Measurements from ENCODE around the gene SP6.

The SP6 gene

GRCh38 chr17:47840001-47840741 lies 10.8 kb downstream of the SP6 start:
- Histone ChIP-seq H3K4me3 (ENCODE audit: low read depth in 1 of 2, low read length in 1 of 2) (peak overlapping the region; percentile 78 to 89), H3K9me3 (no peaks in the 10 kb centered on the region), H3K27ac (peak overlapping the region; percentile 45), H3K36me3 (peaks cover 29% of the 10 kb centered on the region), H3K4me1 (ENCODE audit: control insufficient read depth in 1 of 2, insufficient read depth in 1 of 2, low read depth in 1 of 2, low read length in 1 of 2) (peaks cover 12% of the 10 kb centered on the region in 2 experiments), H3K27me3 (peaks cover 22% of the 10 kb centered on the region)
- TF ChIP-seq, protein P1, sequence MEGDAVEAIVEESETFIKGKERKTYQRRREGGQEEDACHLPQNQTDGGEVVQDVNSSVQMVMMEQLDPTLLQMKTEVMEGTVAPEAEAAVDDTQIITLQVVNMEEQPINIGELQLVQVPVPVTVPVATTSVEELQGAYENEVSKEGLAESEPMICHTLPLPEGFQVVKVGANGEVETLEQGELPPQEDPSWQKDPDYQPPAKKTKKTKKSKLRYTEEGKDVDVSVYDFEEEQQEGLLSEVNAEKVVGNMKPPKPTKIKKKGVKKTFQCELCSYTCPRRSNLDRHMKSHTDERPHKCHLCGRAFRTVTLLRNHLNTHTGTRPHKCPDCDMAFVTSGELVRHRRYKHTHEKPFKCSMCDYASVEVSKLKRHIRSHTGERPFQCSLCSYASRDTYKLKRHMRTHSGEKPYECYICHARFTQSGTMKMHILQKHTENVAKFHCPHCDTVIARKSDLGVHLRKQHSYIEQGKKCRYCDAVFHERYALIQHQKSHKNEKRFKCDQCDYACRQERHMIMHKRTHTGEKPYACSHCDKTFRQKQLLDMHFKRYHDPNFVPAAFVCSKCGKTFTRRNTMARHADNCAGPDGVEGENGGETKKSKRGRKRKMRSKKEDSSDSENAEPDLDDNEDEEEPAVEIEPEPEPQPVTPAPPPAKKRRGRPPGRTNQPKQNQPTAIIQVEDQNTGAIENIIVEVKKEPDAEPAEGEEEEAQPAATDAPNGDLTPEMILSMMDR (IDR thresholded peaks at IDR 0.05): no peak

GRCh38 chr17:47839071-47839470 lies 11.9 kb downstream of the SP6 start:
- H3K4me1 ChIP-seq (ENCODE audit: control insufficient read depth in 1 of 2, insufficient read depth in 1 of 2, low read depth in 1 of 2, low read length in 1 of 2): peaks cover 12% of the 10 kb centered on the region in 2 experiments
- TF ChIP-seq, protein P1 (IDR thresholded peaks at IDR 0.05): no peak

GRCh38 chr17:47838636-47839035 lies 12.3 kb downstream of the SP6 start:
- Histone ChIP-seq H3K4me1 (ENCODE audit: control insufficient read depth in 1 of 2, insufficient read depth in 1 of 2, low read depth in 1 of 2, low read length in 1 of 2) (peaks cover 12% of the 10 kb centered on the region in 2 experiments), H3K27me3 (peaks cover 7% of the 10 kb centered on the region), H3K9me3 (no peaks in the 10 kb centered on the region), H3K4me3 (ENCODE audit: low read depth in 1 of 2, low read length in 1 of 2) (no peak overlapping the region), H3K27ac (no peak overlapping the region), H3K36me3 (peaks cover 29% of the 10 kb centered on the region)
- TF ChIP-seq, protein P1 (IDR thresholded peaks at IDR 0.05): no peak

More at GRCh38 chr17:47839071-47839470, 11.9 kb downstream of the SP6 start:
- H3K27me3 ChIP-seq: peaks cover 11% of the 10 kb centered on the region
- no peak overlapping the region for H3K4me3 ChIP-seq (ENCODE audit: low read depth in 1 of 2, low read length in 1 of 2)
- no peak overlapping the region for H3K27ac ChIP-seq
- H3K36me3 ChIP-seq: peaks cover 29% of the 10 kb centered on the region
- no peaks in the 10 kb centered on the region for H3K9me3 ChIP-seq

- TF ChIP-seq, protein P1 (IDR thresholded peaks at IDR 0.05): no peak
- Histone ChIP-seq H3K9me3 (no peaks in the 10 kb centered on the region), H3K4me3 (ENCODE audit: low read depth in 1 of 2, low read length in 1 of 2) (no peak overlapping the region), H3K4me1 (ENCODE audit: control insufficient read depth in 1 of 2, insufficient read depth in 1 of 2, low read depth in 1 of 2, low read length in 1 of 2) (peaks cover 12 to 16% of the 10 kb centered on the region in 2 experiments), H3K27me3 (no peaks in the 10 kb centered on the region), H3K36me3 (peaks cover 29% of the 10 kb centered on the region), H3K27ac (no peak overlapping the region)
Measured at GRCh38 chr17:47837401-47838039, 13.4 kb downstream of the SP6 start.

DNA sequence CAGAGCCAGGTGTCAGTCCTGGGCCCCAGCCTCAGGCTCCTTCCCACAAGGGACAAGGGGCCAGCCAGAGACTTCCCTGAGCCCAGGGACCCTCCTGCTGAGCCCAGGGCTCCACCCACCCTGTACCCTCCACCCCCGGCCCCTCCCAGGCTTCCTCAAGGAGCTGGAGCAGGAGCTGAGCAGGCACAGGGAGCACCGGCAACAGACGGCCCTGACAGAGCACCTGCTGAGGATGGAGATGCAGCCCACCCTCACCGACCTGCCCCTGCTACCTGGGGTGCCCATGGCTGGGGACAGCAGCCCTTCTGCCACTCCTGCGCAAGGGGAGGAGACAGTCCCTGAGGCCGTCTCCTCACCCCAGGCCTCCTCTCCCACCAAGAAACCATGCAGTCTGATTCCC lies 14.4 kb downstream of the SP6 start:
- H3K27ac ChIP-seq: no peak overlapping the region
- TF ChIP-seq, protein P1 (IDR thresholded peaks at IDR 0.05): no peak
- no peaks in the 10 kb centered on the region for H3K9me3 ChIP-seq
- H3K36me3 ChIP-seq: peaks cover 29% of the 10 kb centered on the region
- no peaks in the 10 kb centered on the region for H3K27me3 ChIP-seq
- no peak overlapping the region for H3K4me3 ChIP-seq (ENCODE audit: low read depth in 1 of 2, low read length in 1 of 2)
- H3K4me1 ChIP-seq (ENCODE audit: control insufficient read depth in 1 of 2, insufficient read depth in 1 of 2, low read depth in 1 of 2, low read length in 1 of 2): peaks cover 20 to 25% of the 10 kb centered on the region in 2 experiments

All from neutrophil (primary cell).